Tibial nerve (tissue), 4 donors: ENCODE results near the gene ABCC8. TPM values are rescaled to one million over a fixed set of nuclear protein-coding genes. Genes with fewer than 3 reads are reported as not detected.

Experiments
- DNase-seq, 2 donors: peaks; one replicate each; pipeline ENCODE4 v3.0.0-alpha.2; 2019; ENCODE audit warnings: low spot score in 2 of 2
- H3K27ac ChIP-seq, 4 donors: fragments of 200-600 bp; sonication (generic) in 3 of 4; one replicate each; pipeline ENCODE4 v1.5.1; 2017 to 2019; ENCODE audit warnings: mild to moderate bottlenecking in 1 of 4
- H3K27me3 ChIP-seq, 2 donors: fragments of 200-600 bp; sonication (generic) in 1 of 2; one replicate each; pipeline versions ENCODE4 v1.5.1 to v1.6.0; 2017 to 2019
- H3K36me3 ChIP-seq, 3 donors: fragments of 200-600 bp; sonication (generic); one replicate each; pipeline ENCODE4 v1.5.1; 2018 to 2019
- H3K4me1 ChIP-seq, 4 donors: fragments of 200-600 bp; sonication (generic) in 3 of 4; one replicate each; pipeline ENCODE4 v1.5.1; 2017 to 2019
- H3K4me3 ChIP-seq, 4 donors: fragments of 200-600 bp; sonication (generic) in 3 of 4; one replicate each; pipeline ENCODE4 v1.5.1; 2017 to 2019; ENCODE audit warnings: mild to moderate bottlenecking in 1 of 4, moderate library complexity in 1 of 4
- H3K9me3 ChIP-seq, 4 donors: fragments of 200-600 bp; sonication (generic) in 3 of 4; one replicate each; pipeline ENCODE4 v1.5.1; 2017 to 2019
- CTCF ChIP-seq, 5 experiments: fragments of 200-600 bp in 3 of 5; fragments of 450-650 bp in 2 of 5; sonication (generic) in 3 of 5; IDR thresholded peaks; one replicate each; pipeline ENCODE4 v1.5.1; 2016 to 2019; ENCODE audit warnings: antibody characterized with exemption in 5 of 5, mild to moderate bottlenecking in 3 of 5, moderate library complexity in 2 of 5
- EP300 ChIP-seq, 2 donors: sonication (generic); formaldehyde crosslinking; IDR thresholded peaks; one replicate each; pipeline ENCODE4 v1.6.1; 2017; ENCODE audit warnings: antibody characterized with exemption in 2 of 2, mild to moderate bottlenecking in 1 of 2
- POLR2A ChIP-seq, 2 donors: fragments of 450-650 bp; IDR thresholded peaks; one replicate each; pipeline ENCODE4 v1.6.1; 2017; ENCODE audit warnings: antibody characterized with exemption in 2 of 2, mild to moderate bottlenecking in 2 of 2, moderate library complexity in 2 of 2
- WGBS, 2 donors: methylation state at CpG; one replicate each; pipeline ENCODE4 v1.1.5; 2018; 5-methylcytosine and 5-hydroxymethylcytosine counted together
- total RNA-seq, 4 donors: library from RNA; depleted of rRNA; stranded (reverse); fragments of >200 nt; gene quantifications; one replicate each; pipeline ENCODE4 v1.1.0, GENCODE V29; 2016

ABCC8 gene
- total RNA-seq, 4 donors from 2014 or later = 1.3 to 8.6 (median 5.1) TPM

GRCh38 chr11:17445240-17445795, 31.3 kb downstream of the ABCC8 start:
- H3K4me3 ChIP-seq = no peak overlapping the region
- H3K9me3 ChIP-seq = no peaks in the 10 kb centered on the region
- DNase-seq = no peak
- H3K27me3 ChIP-seq = no peaks in the 10 kb centered on the region
- 71 to 75% methylated on average over 5 of the region's 5 CpGs for WGBS, 2 donors
- TF ChIP-seq CTCF (IDR thresholded peaks at IDR 0.05) (no peak), POLR2A (IDR thresholded peaks at IDR 0.05) (no peak)
- no peak overlapping the region for H3K27ac ChIP-seq
- H3K36me3 ChIP-seq = no peaks in the 10 kb centered on the region
- H3K4me1 ChIP-seq = no peaks in the 10 kb centered on the region

DNA sequence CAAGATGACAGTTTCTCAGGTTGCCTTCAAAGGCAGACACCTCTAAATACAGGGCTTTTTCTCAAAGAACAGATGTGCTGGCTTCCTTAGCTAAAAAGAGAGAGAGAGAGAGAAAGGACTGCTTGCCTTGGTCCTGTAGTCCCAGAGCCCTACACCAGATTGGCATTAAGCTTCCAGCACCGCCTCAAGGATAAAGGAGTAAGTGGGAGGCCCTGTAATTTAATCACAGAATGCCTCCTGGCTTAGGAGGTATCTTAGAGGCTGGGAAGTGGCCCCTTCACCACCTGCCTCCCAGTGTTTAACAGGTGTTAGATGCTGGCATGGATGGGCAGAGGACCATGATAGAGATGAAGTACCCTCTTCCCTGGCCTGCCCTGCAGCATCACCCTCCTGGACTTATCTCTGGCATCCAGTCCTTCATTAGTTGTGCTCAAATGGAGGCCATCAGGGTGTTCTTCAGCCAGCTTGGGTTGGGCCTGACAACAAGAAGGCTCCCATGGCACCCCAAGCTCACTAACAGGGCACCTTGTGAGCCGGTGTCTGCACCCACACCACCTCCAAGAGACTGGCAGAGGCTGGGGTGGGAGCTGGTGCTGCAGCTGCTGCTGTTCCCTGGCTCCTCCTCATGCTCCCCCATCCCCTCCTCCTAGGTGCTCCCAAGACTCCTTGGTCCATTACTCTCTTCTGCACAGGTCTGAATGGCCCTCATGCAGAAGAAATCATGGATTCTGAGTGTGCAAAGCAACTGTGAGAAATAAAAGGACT, 32.5 kb downstream of the ABCC8 start:
- TF ChIP-seq EP300 (IDR thresholded peaks at IDR 0.05) (no peak), CTCF (IDR thresholded peaks at IDR 0.05) (no peak), POLR2A (IDR thresholded peaks at IDR 0.05) (no peak)
- H3K27me3 ChIP-seq = no peaks in the 10 kb centered on the region
- H3K27ac ChIP-seq = no peak overlapping the region
- 76 to 85% methylated on average over 2 of the region's 2 CpGs for WGBS, 2 donors
- no peaks in the 10 kb centered on the region for H3K4me1 ChIP-seq
- H3K4me3 ChIP-seq = no peak overlapping the region
- no peaks in the 10 kb centered on the region for H3K36me3 ChIP-seq
- H3K9me3 ChIP-seq = no peaks in the 10 kb centered on the region
- no peak for DNase-seq

DNA sequence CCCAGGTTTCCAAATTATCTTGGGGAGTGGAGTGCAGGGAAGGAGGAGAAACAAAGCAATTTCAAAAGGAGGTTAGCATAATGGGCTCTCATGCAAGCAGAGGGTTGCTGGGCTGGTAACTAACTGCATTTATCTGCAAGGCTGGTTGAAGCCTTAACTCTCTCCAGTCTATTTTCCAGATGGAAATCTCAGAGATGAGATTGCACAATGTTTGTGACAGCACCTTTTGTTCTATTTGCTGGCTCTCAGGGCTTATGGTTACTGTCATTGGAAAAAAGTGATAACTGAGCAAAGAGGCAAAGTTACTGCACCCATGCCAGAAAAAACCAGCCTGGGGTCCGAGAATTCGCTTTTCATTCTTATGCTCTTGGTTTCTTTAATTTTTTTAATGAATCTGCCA, 33.2 kb downstream of the ABCC8 start:
- no peaks in the 10 kb centered on the region for H3K9me3 ChIP-seq
- no peak for TF ChIP-seq EP300 (IDR thresholded peaks at IDR 0.05)
- no peak for TF ChIP-seq POLR2A (IDR thresholded peaks at IDR 0.05)
- TF ChIP-seq CTCF (IDR thresholded peaks at IDR 0.05) = no peak
- DNase-seq = no peak
- WGBS, 2 donors = 87 to 92% methylated on average over 2 of the region's 2 CpGs
- no peaks in the 10 kb centered on the region for H3K4me1 ChIP-seq
- no peaks in the 10 kb centered on the region for H3K27me3 ChIP-seq
- H3K27ac ChIP-seq = no peak overlapping the region
- no peak overlapping the region for H3K4me3 ChIP-seq
- no peaks in the 10 kb centered on the region for H3K36me3 ChIP-seq

DNA sequence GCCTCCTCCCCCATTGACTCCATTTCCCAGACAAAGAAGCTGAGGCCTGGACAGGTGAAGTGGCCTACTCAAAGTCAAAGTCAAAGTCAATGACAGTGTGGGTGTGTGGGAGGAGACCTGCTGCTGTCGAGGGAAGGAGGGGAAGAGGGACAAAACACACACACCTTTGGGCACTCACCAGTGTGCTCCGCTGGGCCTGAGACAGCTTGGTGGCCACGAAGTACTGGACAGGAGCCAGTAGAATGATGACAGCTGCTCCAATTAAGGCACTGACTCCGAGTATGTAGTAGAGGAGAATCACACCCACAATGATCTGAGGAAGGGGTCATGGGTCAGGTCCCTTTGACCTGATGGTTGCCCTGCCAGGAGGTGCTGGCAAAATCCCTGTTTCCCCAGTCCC, 33.6 kb downstream of the ABCC8 start:
- TF ChIP-seq EP300 (IDR thresholded peaks at IDR 0.05) (no peak), CTCF (IDR thresholded peaks at IDR 0.05) (no peak), POLR2A (IDR thresholded peaks at IDR 0.05) (no peak)

DNA sequence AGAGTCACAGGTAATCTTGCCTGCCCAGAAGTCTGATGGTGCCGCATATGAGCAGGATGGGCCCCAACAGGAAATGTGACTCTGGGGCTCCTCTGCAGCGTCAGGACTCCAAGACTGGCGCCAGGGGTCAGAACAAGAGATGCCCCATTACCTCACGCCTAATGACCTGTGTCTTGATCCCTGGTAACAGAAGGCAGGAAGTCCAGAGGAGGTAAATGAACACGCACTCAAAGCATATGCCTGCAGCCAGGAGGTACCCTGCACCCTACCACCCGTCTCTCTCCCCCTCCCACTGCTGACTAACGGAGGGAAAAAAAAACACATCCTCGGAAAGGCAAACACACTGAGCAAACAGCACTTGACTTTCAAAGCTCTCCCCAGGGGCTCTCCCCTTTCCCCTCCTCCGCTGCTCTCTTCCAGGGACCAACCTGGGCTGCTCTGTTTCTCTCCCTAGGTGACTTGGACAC, 37.3 kb downstream of the ABCC8 start:
- Histone ChIP-seq H3K27ac (no peak overlapping the region), H3K4me1 (peaks cover 0 to 4% (median 0%) of the 10 kb centered on the region in 4 donors), H3K36me3 (no peaks in the 10 kb centered on the region), H3K4me3 (no peak overlapping the region), H3K9me3 (no peaks in the 10 kb centered on the region), H3K27me3 (no peaks in the 10 kb centered on the region)
- no peak for DNase-seq
- 26 to 27% methylated on average over 8 to 9 of the region's 9 CpGs for WGBS, 2 donors
- TF ChIP-seq CTCF (IDR thresholded peaks at IDR 0.05) (no peak), POLR2A (IDR thresholded peaks at IDR 0.05) (no peak), EP300 (IDR thresholded peaks at IDR 0.05) (no peak)

More for the DNA sequence above, 33.6 kb downstream of the ABCC8 start:
- no peak overlapping the region for H3K4me3 ChIP-seq
- 60 to 69% methylated on average over 4 of the region's 4 CpGs for WGBS, 2 donors
- H3K27me3 ChIP-seq = no peaks in the 10 kb centered on the region
- H3K9me3 ChIP-seq = no peaks in the 10 kb centered on the region
- H3K27ac ChIP-seq = no peak overlapping the region
- no peaks in the 10 kb centered on the region for H3K4me1 ChIP-seq
- DNase-seq = no peak
- no peaks in the 10 kb centered on the region for H3K36me3 ChIP-seq
